ENCODE results near the gene CYP2B6.

GRCh38 chr19:41001243-41001971, 10.3 kb downstream of the CYP2B6 start:
- TF ChIP-seq CTCF (IDR thresholded peaks at IDR 0.05; ENCODE audit: poor library complexity, severe bottlenecking) (no peak), POLR2AphosphoS5 (IDR thresholded peaks at IDR 0.05) (no peak)
